Measurements from ENCODE around the gene SDS. TPM values are rescaled to one million over a fixed set of nuclear protein-coding genes. Genes with fewer than 3 reads are reported as not detected.

The SDS gene
- total and polyA plus RNA-seq, 2 of the 13 experiments (the other 11 are each of a cell fraction or from before 2014, with no cell fraction given), result not detected

GRCh38 chr12:113418213-113418879, 14.7 kb upstream of the SDS start (continued):
- TF ChIP-seq ARID4A (CRISPR knock-in tag; IDR thresholded peaks at IDR 0.05; ENCODE audit: borderline replicate concordance) (peak; percentile 30; the same call in 1 of the 2 replicates), MAX (IDR thresholded peaks at IDR 0.05) (peak; percentile 78), ZNF24 (IDR thresholded peaks at IDR 0.05) (no peak), NFE2L2 (IDR thresholded peaks at IDR 0.05; ENCODE audit: low read length) (no peak), HNF4A (CRISPR knock-in tag; IDR thresholded peaks at IDR 0.05) (peak; percentile 43; the same call in 1 of the 2 replicates), HIC2 (CRISPR knock-in tag; IDR thresholded peaks at IDR 0.05; ENCODE audit: low read depth) (0 out of 2 replicates have a peak, but pooled peaks have one; percentile 5), GATA4 (IDR thresholded peaks at IDR 0.05; ENCODE audit: borderline replicate concordance, low read depth) (no peak), ZNF337 (CRISPR knock-in tag; IDR thresholded peaks at IDR 0.05; ENCODE audit: borderline replicate concordance, low read depth) (no peak), PCBP2 (optimal IDR thresholded peaks at IDR 0.05; ENCODE audit: low read depth, low read length, poor library complexity, severe bottlenecking) (no peak), NCOR1 (IDR thresholded peaks at IDR 0.05; ENCODE audit: borderline replicate concordance, low read length) (peak; percentile 46; the same call in 1 of the 2 replicates), PTBP1 (IDR thresholded peaks at IDR 0.05; ENCODE audit: low read depth, low read length, poor library complexity, severe bottlenecking) (no peak), HMGXB4 (CRISPR knock-in tag; IDR thresholded peaks at IDR 0.05; ENCODE audit: borderline replicate concordance in 1 of 2, low read depth in 1 of 2) (no peak), ZSCAN5A (CRISPR knock-in tag; IDR thresholded peaks at IDR 0.05; ENCODE audit: borderline replicate concordance) (no peak), RCOR2 (CRISPR knock-in tag; IDR thresholded peaks at IDR 0.05) (peak; percentile 69), TMF1 (CRISPR knock-in tag; IDR thresholded peaks at IDR 0.05; ENCODE audit: low read depth) (no peak), JUND (CRISPR knock-in tag; IDR thresholded peaks at IDR 0.05) (no peak)
